ENCODE data around the gene LAP3.

DNA sequence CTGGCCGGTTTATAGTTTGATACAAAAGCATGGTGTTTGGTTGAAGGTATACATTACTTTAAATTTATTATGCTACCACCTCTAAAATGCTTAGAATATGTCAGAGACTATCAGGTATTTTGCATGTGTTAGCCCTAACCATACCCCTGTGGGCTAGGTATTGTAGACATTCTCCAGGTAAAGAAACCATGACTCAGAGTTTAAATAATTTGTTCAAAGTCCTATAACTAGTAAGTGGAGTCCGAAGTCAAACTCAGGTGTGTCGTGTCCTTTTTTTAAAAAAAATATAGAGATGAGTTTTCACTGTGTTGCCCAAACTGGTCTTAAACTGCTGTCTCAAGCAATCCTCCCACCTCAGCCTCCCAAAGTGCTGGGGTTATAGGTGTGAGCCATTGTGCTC lies 12.4 kb downstream of the LAP3 start:
- TF ChIP-seq ELF4 (IDR thresholded peaks at IDR 0.05), result no peak
- TF ChIP-seq CTBP1 (IDR thresholded peaks at IDR 0.05; ENCODE audit: borderline replicate concordance), result no peak
- no peak for TF ChIP-seq NFRKB (IDR thresholded peaks at IDR 0.05)
- TF ChIP-seq, protein P1, sequence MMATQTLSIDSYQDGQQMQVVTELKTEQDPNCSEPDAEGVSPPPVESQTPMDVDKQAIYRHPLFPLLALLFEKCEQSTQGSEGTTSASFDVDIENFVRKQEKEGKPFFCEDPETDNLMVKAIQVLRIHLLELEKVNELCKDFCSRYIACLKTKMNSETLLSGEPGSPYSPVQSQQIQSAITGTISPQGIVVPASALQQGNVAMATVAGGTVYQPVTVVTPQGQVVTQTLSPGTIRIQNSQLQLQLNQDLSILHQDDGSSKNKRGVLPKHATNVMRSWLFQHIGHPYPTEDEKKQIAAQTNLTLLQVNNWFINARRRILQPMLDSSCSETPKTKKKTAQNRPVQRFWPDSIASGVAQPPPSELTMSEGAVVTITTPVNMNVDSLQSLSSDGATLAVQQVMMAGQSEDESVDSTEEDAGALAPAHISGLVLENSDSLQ (IDR thresholded peaks at IDR 0.05), result no peak
